Measurements from ENCODE around the gene WRAP73.

Gene WRAP73

GRCh38 chr1:3609769-3610526 is 40.0 kb downstream of the WRAP73 start:
- no peak for DNase-seq

GRCh38 chr1:3609016-3609768 is 40.7 kb downstream of the WRAP73 start:
- no peak for DNase-seq

DNA sequence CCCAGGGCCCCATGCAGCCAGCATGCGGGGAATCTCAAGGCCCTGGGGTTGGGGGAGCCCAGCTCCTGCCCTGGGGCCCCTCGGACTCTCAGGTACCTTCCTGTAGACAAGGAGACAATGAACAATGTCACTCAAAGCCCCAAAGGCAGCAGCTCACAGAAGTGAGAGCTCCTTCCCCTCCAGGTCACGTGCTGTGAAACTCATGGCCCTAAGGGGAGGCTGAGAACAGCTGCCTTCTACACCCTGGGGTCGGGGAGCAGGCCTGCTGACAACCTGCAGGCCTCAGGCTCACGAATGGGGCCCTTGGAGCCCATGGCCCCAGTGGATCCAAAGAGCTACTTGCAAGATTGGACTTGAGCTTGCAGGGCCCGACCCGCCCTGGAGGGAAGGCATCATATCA is 41.7 kb downstream of the WRAP73 start:
- DNase-seq = no peak

DNA sequence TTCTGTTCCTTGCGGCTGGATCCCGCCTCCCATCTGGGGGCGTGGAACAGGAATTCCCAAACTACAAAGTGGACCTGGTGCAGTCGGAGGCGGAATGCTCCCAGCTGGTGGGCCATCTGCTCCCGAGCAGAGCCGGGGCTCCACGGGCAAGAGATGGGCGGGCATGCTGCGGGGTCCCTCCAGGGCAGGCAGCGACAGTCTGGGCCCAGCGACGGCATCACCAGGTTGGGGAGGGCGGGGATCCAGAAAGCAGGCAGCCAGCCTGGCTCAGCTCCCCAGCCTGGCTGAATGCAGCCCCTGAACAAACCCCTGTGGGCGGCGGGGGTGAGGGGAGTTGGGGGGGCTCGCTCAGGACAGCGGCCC is 42.2 kb downstream of the WRAP73 start:
- no peak for DNase-seq

DNA sequence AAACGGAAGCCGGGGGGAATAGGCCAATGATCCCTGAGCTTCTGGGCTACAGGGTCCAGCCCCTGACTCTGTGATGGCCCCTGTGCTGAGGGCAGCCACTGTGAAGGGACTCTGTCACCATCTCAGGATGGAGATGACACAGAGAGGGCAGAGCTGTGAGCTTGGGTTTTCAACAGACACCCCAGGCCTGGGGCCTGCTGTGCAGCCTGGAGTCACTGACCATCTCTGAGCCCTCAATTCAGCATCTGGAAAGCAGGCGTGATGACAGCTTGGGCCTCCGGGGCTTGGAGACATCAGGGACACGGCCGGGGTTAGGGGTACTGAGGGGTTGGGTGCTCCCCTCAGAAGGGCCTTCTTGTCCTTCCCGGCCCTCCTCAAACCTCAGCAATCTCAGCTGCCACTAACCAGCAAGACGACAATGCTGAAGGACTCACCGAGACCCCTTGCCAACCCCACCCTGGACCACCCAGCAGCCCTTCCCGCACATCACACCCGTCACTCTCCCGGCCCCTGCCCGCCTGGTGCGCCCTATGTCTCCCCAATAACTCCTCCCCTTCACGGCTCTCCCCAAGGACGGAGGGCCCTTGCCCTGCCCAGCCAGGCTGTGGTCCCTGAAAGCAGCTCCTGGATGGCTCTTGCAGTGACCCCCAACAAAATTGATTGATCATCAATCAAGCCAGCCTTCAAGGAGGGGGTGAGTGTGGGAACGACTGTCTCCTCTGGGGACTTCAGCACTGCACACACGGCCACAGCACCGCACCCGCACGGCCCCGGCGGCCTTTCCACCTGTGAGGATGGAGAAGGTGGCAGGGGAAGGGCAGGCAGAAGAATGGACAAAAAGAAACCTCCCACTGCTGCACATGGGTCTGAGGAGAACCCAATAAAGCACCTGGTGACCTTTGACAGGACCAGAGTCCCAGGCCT is 42.9 kb downstream of the WRAP73 start:
- no peak for DNase-seq

- no peak for DNase-seq
These were observed 44.7 kb downstream of the WRAP73 start for GRCh38 chr1:3604997-3605823.

DNA sequence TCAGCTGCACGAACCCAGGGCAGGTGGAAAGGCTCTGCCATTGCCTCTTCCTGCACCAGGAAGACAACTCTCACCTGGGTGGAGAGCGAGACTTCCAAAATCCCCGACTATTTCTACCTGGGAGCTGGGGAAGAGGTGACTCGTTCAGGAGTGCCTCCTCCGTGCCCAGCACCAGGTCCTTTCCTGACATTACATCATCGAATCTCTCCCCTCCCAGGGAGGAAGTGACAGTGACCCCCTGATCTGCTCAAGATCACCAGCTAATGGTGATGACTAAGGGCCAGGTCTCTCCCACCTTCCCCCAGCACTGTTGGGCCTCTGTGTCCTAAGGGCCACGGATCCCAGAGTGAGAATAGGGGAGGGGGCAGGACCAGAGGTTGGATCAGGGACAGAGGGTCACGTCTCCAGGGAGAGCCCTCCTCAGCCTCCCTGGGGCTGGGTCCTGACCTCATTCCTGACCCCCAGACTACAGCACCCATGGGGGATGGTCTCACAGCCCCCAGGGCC is 45.4 kb downstream of the WRAP73 start:
- no peak for DNase-seq

GRCh38 chr1:3603571-3604467 is 46.1 kb downstream of the WRAP73 start:
- no peak for DNase-seq

DNA sequence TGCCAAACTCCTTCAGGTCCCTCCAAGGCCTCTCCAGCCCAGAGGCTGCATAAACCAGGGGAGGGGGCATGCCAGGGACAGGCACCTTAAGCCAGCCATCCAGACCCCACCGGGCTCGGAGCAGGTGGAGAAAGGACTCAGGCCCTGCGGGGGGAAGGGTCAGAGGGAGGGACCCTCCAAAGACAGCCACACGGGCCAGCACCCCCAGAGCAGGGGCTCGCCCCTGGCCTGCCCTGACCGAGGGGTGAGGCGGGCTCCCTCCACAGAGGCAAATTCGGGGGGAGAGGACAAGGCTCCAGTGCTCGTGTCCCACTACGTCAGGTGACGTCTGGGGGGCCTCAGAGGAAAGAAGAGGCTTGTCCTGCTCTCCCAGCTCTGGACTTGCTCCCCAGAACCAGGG is 46.7 kb downstream of the WRAP73 start:
- no peak for DNase-seq

GRCh38 chr1:3602375-3602774 is 47.5 kb downstream of the WRAP73 start:
- no peak for DNase-seq

DNA sequence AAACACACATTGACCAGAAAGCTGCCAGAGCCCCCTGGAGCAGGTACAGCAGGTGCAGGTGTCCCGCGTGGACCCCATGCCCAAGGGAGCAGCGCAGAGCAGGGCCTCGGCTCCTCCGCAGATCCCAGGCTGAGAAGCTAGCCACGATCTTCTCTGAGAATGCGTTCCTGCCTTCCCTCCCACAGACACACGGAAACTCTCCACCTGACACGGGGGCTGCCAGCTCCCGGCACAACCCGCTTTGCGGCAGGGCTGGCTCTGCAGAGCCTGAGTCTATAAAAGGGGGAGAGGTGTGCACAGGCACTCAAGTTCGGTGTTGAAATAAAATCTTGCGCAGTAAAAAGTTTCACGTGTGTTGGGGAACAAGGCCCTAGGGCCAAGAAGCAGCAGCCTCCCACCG is 48.2 kb downstream of the WRAP73 start:
- DNase-seq = no peak

DNA sequence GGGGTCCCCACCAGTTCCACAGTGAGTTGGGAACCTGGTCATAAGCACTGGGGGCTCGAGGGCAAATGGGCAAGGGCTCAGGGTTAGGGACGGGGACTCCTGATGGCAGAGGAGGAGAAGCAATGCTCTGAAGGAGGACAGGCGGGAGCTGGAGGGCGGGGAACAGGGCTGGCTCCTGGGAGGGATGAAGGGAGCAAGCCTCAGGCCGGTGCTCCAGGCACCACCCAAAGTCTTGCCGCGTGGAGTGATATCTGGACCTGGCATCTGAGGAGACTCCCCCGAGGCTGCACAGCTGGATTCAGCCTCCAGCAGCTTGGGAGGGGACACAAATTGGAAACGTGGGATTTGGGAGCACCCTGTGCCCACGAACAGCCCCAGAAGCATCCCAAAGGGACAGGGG is 49.5 kb downstream of the WRAP73 start:
- no peak for DNase-seq

DNA sequence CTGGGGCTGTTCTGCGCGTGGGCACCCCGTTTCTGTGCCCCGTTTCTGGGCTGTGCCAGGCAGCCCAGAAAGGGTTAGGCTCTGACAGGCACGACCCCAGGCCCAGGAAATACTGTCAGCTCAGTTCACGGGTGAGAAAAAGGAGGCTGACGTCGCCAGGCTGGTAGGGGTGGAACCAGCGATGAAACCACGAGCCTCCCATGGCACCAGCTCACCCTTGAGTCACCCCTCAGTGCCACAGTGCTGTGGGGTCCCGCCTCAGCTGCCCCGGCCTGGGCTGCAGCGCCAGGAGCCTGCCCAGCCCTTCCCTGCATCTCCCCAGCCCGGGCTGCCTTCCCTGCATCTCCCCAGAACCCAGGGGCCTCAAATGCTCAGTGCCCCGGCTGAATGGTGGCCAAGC is 50.1 kb downstream of the WRAP73 start:
- DNase-seq = no peak

DNA sequence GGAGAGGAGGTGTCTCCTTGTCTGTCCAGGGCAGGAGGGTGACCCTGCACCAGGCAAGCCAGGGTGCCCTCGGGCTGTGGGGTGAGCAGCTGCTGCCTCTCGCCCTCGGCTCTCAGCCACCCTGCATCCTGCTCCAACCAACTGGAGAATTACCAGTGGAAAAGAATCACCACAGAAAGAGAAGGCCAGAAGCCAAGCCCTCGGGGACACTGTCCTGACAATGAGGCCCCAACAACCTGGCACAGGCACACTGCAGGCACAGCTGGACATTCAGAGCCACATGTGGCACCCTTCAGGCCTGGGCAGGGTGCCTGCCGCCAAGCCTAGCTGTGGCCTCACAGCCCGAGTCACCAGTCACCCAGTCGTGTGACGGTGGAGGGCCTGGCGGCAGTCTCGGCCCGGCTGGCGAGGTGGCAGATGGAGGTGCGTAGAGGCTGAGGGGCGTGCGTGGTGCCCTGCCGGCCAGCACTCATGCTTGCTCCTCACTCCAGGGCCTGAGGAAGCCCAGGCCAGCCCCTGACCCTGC is 50.6 kb downstream of the WRAP73 start:
- DNase-seq = no peak

GRCh38 chr1:3598522-3599285 is 51.2 kb downstream of the WRAP73 start:
- DNase-seq = no peak

- DNase-seq = no peak
These were observed 51.8 kb downstream of the WRAP73 start for GRCh38 chr1:3598051-3598491.

- DNase-seq = no peak
These were observed 52.3 kb downstream of the WRAP73 start for GRCh38 chr1:3597599-3597964.

DNA sequence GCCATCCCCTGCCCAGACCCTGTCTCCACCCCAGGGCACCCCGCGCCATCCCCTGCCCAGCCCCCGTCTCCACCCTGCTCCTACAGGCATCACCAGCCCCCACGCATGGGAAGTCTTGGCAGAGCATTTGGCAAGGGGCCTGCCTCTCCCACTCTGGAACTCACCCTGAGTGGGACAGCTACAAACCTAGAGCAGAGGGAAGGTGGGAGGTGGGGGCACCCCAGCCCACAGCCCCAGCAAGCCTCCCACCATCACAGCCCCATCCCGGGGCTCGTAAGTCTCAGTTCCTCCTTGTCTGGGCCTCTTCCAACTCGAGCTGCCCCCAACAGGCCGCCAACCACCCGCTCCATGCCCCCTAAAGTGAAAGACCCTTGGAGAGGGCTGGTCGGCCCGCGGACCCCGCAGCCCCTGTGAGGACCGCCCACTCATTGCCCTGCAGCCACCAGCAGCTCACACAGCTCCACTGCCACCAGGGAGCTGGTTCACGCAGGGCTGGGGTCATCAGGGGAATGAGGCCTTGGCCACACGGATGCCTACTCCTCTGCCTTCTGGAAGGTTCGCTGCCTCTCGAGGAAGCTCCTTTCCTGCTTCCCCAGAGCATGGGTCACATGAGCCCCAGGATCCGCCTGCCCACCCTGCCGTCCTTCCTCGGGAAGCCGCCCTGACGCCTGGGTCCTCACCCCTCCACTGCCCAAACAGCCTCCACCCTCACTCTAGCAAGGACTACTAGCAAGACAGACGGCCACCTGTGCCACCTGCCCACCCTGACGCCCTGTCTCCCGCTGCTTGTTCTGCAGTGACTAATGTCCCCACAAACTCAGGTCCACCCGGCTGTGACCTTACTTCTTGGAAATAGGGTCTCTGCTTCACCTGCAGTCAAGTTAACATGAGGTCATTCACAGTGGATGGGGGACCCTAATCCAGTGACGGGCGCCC is 53.0 kb downstream of the WRAP73 start:
- no peak for DNase-seq

- DNase-seq = no peak
These were observed 54.0 kb downstream of the WRAP73 start for GRCh38 chr1:3595949-3596348.

Data from activated effector memory CD4-positive, alpha-beta T cell treated with Interleukin-2 at 50 U/mL for 16 hours (primary cell).